HG02938 (cell line): ENCODE results near the gene PRF1.
A peak's percentile ranks its signal among the peaks of the same experiment; 100 is the strongest.

Source experiments
- ATAC-seq: cut with Tn5 transposase; IDR thresholded peaks from one replicate; pipeline ENCODE4 v1.9.1; 2021; ENCODE audit warnings: mild to moderate bottlenecking, moderate library complexity; ENCODE audit not compliant: unreplicated experiment

Gene PRF1

DNA sequence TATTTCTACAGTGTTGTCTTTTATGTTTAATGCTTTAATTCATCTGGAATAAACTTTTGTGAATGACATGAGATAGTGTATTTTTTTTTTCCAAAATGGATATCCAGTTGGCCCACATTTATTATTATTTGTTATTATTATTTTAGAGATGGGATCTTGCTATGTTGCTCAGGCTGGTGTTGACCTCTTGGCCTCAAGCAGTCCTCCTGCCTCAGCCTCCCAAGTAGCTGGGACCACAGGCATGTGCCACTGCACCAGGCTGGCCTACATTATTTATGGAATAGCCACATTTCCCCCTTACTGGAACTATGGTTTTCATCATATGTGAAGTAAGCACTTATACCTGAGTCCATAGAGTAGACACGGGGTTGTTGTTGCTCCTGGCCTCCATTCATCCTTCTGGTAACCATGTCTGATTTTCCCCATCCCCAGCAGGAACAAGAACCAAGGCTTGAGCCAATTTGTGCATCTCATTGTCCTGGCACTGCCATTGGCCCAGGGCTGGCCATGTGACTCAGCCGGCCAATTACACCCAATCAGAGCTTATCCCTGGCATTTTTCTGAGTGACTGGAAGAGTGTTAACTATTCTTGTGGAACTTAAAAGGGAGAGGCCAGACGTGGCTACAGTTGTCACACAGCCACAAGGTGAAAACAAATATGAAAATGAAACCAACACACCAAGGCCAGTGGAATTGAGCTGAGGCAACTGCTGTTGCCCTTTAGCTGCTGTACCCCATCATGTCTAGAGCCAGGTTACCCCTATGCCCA, 23.1 kb downstream of the PRF1 start:
- ATAC-seq, result no peak

DNA sequence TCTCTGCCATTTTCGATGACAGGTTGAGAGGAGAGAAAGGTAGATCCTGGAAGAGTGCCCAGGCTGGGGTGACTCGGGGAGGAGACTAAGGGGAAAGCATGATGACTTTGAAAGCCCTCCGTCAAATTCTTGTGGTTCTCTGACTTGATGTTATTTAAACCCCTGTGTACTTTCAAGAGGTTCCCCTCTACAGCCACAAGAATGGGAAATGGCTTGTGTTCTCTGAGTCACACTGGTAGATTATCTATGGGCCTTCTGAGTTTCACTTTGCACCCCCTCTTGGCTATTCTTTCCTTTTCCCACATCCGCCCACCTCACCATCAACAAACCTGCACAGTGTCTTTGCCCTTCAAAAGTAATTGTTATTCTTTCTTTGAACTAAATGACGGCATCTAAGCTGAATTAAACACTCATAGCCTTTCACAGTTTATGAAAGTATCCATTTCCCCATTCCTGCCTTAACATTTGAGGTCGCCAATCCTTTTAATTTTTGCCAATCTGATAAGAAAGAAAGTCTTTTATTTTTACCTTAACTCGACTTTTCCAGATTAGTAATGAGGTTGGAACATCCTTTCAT, 24.1 kb downstream of the PRF1 start:
- ATAC-seq, result peak; percentile 44

DNA sequence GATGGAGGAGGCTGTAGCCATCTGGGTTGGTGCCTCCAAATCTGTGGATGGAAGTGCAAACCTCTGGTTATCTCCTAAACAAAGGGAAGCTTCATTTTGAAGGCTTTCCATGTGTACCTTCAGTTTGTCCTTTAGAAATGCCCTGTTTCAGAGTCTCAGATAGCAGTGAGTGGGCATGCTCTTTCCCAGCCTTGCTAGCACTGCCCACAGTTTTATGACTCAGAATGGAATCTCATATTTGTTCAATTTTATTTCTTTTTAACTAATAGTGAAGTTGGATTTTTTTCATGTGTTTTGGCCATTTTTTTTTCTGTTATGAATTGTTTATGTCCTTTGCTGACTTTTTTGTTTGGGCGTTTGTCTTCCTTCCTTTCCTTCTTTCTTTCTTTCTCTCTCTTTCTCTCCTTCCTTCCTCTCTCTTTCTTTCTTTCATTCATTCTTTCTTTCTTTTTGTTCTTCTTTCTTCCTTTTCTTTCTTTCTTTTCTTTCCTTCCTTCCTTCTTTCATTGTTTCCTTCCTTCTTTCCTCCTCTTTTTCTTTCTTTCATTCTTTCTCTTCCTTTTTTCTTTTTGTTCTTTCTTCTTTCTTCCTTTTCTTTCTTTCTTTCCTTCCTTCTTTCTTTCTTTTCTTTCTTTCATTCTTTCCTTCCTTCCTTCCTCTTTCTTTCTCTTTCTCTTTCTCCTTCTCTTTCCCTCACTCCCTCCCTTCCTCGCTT, 25.6 kb downstream of the PRF1 start:
- no peak for ATAC-seq

DNA sequence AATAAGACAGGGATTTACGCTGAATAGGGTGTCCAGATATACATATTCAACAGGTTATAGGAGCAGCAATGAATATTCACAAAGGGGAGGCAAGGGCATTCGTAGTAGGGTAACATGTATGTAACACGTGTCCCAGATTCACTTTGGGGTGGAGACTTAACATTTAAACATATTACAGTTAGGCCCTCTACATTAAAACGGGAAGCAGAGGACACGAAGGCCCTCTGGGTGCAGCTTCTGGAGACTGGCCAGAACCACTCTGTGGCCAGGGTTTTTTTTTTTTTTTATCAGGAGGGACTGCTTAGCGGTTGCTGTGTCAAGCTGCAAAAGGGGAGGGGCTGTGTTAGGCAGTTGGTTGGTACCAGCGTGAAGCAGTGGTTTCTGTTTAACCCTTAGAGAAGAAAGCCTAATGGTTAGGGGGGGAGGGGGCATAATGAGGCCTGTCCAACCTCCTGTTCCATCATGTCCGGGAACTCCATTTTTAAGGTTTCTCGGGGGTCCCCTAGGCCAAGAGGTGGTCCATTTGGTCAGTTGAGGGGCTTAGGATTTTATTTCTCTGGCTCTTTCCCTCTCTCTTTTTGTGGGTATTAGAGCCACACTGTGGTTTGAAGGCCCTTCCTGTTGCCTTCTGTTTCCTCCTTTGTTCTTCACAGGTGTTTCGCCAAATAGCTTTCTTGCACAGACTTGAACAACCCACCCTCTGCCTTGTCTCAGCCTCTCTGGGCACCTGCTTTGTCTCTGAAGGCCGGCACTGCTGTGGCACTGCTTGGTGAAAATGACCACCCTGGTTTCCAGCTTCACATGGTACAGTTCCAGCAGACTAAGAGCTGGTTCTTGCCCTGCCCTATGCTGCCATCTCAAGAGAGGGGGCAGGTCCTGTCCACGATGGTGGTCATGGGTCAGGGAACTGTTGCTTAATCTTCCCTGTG, 26.4 kb downstream of the PRF1 start:
- peak; percentile 48 for ATAC-seq

DNA sequence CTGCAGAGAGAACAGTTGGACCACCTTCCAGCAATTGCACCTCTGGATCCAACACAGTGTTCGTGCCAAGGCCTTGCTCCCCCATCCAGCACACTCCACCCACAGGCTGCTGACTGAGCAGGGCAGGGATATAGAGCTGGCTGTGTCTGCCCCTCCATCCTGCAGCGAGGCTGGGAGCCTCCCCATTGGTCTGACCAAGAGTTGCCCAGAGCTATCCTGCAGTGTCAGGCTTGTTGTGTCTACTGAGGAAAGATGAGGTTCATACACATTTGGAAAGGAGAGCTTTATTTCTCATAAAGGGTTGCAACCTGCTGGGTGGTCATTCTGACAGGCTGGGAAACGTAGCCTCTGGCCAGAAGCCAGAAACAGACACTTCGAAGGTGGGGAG, 27.1 kb downstream of the PRF1 start:
- no peak for ATAC-seq

DNA sequence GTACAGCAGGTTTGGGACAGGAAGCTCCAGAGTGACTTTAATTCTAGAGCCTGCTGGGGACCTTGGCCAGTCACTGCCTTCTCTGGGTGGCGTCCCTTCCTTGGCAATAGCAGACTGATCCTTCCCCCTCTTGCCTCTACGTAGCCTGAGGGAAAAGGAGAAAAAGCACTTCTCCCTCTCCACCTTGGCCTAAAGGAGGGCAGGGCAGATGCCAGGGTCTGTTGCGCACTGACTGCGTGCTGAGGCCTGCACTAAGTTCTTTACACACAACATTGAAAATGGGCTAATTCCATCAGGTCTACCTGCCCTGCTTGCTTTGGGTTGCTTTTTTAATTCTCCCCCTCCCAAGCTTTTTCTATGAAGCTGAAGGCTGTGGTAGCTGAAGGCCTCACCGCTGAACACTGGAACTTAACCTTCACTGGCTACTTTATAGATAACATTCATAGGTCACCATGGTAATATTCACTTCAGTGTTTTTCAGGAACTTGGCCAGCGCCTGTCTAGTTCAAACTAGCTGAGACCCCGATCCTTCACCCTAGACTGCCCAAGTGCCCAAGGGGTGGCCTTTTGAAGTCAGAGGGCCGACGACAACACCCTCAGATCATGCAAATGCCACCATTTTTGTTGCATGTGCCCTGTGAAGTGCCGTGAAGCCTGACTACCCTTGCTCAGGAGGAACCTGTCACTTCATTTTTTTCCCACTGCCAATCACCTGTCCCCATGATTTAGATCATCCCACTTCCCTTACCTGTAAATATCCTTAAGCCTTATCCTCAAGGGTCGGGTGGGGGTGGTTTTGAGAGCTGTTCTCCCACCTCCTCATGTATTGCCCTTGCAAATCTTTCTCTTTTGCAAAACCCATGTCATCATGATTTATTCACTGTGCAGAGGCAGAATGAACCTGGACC, 28.7 kb downstream of the PRF1 start:
- no peak for ATAC-seq

DNA sequence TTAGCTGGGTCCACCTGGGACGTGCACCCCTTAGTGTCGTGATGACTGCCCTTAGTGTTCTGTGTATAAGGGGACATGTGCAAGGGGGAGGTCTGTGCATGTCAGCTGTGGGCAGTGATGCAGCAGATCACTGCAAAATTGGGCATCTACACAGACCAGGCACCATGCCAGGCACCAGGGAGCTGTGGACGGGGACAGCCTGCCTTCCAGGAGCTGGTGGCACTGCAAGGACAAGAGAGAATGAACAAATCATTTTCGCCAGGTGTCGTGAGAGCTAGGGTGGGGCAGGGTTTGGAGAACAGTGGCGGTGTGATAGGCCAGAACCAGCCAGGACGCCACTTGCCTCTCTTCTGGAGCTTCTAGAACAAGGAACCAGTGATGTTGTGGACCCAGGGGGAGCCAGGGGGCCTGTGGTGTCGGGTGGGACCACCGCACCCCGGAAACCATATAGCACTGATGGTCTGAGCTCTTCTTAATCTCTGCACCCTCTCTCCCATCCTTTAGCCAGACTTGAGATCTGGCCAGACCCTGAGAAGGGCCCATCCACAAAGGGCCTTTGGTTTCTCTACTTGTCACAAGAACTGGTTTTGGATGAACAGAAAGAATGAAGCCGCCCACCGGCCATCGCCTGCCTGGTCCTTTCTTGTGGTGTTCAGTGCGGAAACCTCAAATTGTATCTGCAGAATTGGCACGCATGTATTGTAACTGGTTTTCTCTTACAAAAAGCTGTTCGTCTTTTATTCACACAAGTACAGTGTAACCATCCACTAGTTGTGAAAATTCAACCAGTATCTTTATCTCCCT, 30.7 kb downstream of the PRF1 start:
- no peak for ATAC-seq

DNA sequence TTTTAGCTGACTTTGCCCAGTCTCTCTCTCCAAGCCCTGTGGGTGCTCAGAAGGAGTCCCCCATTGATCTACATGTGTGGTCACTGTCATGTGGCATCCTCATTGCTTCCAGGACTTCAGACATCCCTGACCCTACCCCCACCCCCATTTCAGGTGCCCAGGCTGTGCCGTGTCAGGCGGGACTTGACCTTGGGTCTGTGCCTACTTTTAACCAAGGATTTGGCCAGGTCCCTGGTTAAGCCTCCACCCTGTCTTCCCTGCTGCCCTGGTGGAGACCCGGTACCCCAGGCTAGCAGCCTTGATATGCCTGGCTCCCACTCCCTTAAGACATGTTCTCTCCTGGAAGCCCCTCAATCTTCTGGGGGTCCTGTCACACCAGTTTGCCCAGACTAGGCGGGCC, 31.3 kb downstream of the PRF1 start:
- ATAC-seq, result no peak

DNA sequence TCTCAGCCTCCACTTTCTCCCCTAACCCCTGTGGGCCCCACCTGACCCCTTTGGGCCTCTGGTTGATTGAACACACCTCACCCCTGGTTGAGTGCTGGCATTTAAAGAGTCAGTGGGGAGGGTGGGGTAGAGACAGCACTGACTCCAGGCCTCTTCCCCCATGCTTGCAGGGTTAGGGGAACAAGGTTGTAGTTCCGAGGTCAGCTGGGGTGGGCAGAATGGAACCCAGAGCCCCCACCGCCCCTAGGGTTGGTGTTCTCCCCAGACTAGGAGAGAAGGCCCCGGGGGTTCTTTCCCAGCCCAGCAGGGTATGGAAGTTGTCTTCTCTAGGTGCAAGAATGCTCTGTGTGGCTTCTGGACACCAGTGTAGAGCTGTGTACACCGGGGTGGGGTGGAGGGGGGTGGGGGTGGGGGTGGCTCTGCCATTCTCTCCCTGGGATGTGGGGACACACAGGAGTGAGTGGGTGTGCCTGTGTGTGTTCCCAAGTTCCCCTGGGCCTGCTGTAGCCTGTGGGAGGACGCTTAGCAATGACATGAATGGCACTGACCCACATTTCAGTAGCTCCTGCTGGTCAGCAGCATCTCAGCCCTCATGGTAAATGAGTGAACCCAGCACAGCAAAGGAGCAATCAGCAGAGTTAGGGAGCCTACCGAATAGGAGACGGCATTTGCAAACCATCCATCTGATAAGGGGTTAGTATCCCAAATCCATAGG, 33.6 kb downstream of the PRF1 start:
- no peak for ATAC-seq

DNA sequence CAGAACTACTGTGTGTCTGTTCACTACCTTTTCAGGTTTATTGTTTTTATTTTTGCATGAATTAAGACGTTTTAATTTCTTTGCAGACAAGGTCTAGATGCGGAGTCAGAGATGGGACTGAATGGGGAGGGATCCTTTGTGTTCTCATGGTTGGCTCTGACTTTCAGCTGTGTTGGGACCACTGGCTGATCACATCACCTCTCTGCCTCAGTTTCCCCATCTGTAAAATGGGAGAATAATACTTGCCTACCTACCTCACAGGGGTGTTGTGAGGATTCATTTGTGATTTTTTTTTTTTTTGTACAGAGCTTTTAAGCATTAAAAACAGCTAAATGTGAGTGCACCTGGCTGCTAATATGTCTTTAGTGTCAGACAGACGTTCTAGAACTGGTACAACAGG, 34.4 kb downstream of the PRF1 start:
- ATAC-seq, result no peak

DNA sequence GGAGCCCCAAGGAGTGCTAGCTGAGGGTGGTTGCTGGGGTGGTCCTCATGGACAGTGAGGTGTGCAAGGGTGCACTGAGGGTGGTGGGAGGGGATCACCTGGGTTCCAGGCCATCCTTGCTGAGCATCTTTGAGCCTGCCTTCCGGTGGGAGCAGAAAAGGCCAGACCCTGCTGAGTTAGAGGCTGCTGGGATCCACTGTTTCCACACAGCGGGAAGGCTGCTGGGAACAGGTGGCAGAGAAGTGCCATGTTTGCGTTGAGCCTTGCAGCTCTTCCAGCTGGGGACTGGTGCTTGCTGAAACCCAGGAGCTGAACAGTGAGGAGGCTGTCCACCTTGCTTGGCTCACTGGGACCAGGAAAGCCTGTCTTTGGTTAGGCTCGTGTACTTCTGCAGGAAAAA, 34.9 kb downstream of the PRF1 start:
- ATAC-seq, result no peak

DNA sequence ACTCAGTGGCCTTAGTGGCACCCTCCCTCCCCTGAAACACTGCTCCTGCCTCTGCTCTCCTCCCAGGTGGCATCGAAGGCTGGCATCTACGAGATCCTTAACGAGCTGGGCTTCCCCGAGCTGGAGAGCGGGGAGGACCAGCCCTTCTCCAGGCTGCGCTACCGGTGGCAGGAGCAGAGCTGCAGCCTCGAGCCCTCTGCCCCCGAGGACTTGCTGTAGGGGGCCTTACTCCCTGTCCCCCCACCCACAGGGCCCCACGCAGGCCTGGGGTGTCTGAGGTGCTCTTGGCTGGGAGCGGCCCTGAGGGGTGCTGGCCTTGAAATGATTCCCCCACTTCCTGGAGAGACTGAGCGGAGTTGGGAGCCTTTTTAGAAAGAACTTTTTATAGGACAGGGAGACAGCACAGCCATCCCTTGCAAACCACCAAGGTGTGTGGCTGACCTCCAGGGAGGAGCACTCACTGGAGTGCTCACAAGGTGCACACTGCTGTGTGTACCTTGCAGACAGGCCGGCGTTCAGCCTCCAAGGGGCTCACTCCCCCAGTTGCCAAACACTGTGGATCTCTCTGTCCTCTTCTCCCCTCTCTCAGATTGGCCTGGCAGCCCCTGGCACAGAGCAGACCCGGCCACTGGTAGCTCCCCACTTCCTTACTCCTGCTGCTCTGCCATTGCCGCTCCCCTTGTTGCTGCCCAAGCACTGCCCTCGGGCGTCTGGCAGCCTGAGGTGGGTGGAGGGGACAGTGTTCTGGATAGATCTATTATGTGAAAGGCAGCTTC, 35.8 kb downstream of the PRF1 start:
- no peak for ATAC-seq

DNA sequence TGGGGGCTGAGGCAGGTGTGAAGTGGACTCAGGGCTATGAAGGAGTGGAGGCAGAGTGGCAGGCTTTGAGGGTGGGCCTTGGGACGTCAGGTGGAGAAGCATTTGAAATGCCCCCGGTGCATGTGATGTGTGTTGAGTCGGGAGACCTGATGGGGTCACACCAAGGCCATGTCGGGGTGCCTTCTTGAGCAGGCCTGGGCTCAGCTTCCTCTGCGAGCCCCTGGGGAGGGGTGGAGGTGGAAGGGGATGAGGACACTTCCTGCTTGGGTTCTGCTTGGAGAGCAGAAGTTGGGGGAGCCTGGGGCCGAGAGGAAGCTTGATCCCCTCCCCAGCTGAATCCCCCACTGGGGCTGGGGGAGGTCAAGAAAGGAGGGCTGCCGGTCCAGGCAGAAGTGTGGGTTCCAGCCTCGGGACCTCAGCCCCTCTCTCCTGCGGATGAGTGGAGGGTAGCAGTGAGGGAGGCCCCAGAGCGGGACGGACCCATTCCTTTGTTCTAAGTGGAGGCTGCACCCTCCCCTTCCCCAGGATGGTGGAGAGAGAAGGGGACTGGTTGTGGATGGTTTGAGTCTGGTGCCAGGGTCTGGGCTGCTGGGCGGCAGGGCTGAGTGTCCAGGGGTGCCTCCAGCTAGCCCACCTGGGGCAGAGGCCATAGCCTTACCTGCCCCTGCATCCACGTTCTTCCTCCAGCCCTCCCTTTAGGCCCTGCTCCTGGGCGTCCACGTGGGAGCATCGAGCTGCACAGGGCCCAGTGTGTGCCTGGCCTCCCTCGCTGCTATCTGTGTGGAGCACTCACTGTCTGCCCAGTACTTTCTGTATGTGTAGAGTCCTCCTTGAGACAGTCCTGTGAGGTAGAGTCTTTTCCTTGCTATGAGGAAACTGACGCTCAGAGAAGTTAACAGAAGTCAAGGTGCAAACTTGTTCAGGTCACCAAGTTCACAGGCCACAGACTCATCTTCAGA, 36.7 kb downstream of the PRF1 start:
- no peak for ATAC-seq

DNA sequence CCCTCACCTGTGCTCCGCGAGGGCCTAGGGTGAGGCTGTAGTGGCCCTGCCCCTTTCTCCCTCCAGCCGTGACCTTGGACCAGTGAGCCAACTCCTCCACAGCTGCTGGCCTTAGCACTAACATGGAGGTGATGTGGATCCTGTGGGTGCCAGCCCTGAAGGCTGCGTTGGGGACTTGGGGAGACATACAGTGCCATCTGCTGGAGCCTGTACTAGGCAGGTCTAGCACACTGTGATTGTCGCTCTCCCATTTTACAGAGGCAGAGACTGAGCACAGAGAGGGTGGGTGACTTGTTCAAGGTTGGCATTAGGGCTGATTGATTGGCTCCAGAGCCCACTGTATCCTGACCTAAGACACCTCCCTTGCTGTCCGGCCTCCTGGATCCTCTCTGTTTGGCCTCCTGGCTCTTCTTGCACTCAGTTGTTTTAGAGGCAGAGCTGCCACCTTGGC, 37.6 kb downstream of the PRF1 start:
- no peak for ATAC-seq

DNA sequence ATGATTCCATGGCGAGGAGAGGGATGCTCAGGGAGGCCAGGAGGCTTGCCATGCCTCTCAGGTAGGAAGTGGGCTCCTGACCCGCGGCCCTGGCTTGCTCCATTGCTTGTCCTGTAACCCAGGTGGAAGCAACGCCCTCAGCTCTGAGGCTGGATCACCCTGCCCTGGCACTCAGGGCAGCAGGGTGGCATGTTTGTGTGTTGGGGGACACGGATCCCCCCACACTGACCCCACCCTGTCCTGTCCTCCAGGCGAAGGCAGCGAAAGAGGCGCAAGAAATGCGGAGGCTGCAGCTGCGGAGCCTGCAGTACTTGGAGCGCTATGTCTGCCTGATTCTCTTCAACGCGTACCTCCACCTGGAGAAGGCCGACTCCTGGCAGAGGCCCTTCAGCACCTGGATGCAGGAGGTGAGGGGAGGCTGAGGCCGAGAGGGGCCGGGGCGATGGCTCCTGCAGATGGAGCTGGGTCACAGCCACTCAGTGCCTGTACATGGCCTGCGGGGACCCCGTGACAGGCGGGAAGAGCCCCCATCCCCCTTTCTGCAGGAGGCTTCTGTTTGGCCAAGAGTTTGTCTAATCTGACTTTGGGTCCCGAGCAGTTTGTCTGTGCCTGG, 38.3 kb downstream of the PRF1 start:
- ATAC-seq, result no peak

DNA sequence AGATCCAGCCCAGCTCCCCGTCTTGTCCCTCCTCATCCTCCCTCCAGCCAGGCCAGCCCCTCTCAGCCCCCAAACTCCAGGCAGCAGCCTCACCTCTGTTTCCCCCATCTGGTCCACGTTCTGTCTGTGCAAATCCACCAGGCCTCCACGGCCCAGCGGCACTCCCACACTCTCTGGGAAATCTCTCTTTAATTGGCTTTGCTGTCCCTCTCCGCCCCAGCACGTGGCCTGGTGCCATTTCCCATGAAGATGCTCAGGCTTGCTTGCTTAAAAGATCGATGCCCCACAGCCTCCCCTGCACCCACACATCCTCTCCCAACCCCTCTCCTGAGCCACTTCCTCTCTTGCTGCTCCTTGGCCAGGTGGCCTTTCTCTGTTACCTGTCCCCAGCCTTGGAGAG, 39.3 kb downstream of the PRF1 start:
- no peak for ATAC-seq
